GM13977 (cell line): ENCODE data around the gene LRRC47.

ENCODE experiments used
- DNase-seq: peaks from one replicate; pipeline ENCODE4 v3.0.0; 2012; ENCODE audit warnings: low spot score
- in situ Hi-C: fragments of 300-500 bp; cut with MboI; formaldehyde crosslinking; loops from one replicate; pipeline ENCODE4 v1.12.0; 2022; ENCODE audit warnings: low sequenced_read_pairs, low pct_unique_long_range_greater_than_20kb, mixed read lengths, inconsistent platforms; ENCODE audit not compliant: unreplicated experiment
- TF ChIP-seq, protein P1 (sequence below): IDR thresholded peaks from 2 replicates; pipeline ENCODE4 v1.5.1; 2012; ENCODE audit warnings: mild to moderate bottlenecking, control low read depth; ENCODE audit not compliant: insufficient read depth; ENCODE audit errors: extremely low read depth, missing control alignments

LRRC47 gene

DNA sequence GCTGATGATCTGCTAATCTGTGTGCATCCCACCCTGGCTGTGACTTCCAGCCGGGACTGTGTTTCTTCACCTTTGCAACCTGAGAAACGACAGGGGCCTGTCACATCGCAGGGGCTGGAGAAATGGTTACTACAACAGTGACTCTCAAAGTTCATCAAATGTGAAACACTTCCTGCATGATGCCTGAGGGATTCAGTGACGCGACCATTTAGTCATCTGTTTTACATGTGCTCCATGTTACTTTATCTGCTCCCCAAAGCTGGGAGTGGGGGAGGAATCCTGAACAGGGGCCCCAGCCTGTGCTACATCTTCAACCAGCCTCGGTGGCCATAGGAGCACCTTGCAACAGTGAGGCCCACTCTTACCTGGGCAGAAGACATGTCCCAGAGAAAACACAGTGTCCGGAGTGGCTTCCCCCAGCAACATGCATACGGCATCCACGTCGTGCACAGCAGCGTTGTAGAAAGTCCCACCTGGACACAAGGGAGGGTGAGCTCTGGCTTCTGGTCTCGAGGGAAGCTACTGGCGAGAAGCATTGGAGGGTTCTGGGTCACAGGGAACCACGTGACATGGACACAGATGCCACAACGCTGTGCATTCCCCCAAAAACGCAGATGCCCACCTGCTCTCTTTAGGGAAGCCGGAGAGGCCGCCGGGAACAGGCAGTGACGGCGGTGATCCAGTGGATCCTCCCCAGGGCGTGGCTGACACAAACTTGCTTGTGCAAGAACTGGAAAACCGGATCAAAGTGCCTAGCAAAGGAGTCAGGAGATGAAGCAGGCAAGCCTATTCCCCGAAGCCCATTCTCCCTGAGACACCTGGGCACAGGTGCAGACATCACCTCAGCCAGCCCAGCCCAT lies 53.6 kb downstream of the LRRC47 start:
- in situ Hi-C loops: no loop called here
- TF ChIP-seq, protein P1, sequence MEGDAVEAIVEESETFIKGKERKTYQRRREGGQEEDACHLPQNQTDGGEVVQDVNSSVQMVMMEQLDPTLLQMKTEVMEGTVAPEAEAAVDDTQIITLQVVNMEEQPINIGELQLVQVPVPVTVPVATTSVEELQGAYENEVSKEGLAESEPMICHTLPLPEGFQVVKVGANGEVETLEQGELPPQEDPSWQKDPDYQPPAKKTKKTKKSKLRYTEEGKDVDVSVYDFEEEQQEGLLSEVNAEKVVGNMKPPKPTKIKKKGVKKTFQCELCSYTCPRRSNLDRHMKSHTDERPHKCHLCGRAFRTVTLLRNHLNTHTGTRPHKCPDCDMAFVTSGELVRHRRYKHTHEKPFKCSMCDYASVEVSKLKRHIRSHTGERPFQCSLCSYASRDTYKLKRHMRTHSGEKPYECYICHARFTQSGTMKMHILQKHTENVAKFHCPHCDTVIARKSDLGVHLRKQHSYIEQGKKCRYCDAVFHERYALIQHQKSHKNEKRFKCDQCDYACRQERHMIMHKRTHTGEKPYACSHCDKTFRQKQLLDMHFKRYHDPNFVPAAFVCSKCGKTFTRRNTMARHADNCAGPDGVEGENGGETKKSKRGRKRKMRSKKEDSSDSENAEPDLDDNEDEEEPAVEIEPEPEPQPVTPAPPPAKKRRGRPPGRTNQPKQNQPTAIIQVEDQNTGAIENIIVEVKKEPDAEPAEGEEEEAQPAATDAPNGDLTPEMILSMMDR: no peak
- no peak for DNase-seq

DNA sequence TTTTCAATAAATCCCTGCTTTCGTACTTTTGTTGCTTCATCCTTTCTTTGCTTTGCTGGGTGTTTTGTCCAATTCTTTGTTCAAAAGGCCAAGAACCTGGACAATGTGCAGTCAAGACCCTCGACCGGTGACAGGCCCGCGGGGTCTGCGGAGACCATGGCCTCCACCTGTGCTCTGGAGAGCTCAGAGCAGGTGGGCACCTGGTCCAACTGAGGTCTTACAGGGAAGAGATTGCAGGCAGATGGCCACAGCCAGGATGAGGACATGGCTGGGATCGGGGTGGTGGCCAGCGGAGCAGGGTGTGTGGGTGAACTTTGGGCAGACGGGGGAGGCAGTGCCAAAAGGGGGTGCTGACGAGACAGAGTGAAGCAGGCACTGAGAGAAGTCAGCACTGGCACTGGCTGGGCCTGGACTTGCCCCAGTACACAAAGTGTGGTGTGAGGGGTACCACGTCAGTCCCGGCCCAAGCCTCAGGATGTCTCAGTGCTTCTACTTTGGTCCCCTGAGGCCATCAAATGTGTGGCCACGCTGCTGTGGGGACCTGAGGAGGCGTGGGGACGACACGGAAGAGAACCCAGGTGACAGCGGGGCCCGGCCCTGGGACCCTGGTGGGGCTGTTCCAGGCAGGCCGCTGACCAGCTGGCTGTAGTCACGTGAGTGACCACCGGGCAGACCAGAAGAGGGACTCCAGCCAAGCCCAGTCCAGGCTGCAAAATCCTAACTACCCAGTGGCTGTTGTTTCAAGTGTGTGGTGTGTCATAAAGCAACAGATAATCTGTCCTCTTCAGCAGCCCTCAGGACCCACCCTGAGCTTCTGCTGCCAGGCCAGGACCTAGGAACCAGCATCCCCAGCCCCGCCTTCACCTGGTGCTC lies 54.5 kb downstream of the LRRC47 start:
- DNase-seq: no peak

DNA sequence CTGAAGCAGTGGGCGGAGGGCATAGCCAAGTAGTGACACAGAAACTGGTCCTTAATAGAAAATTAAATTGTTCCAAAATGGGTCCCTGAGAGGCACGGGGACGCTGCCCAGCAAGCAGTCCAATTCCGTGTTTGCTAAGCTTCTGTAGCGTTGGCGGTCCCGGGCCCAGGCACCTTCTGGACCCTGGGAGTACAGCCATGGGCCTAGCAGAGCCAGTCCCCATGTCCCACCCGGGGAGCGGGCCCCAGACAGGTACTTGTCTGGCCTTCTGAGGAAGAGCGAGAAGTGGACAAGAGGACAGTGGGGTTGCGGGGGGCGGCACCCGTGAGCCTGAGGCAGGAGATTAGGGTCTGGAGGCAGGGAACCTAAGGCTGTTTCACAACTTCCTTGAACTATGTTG lies 55.5 kb downstream of the LRRC47 start:
- TF ChIP-seq, protein P1: no peak
- no peak for DNase-seq
- in situ Hi-C loops: no loop called here

More for the DNA sequence above, 54.5 kb downstream of the LRRC47 start:
- in situ Hi-C loops: no loop called here
- TF ChIP-seq, protein P1: no peak

DNA sequence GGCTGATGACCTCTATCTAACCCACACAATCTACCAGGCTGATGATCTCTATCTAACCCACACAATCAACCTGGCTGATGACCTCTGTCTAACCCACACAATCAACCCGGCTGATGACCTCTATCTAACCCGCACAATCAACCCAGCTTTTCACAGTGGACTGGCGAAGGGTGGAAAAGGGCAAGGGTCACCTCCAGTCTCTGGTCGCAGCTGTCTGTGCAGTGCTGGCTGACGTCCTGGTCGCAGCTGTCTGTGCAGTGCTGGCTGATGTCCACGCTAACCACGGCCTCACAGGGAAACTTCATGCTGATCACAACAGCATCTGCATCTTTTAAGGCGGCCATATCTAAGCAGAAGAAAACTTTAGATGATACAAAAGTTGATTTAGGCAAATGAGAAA lies 56.3 kb downstream of the LRRC47 start:
- in situ Hi-C loops: no loop called here
- no peak for DNase-seq
- TF ChIP-seq, protein P1: no peak

DNA sequence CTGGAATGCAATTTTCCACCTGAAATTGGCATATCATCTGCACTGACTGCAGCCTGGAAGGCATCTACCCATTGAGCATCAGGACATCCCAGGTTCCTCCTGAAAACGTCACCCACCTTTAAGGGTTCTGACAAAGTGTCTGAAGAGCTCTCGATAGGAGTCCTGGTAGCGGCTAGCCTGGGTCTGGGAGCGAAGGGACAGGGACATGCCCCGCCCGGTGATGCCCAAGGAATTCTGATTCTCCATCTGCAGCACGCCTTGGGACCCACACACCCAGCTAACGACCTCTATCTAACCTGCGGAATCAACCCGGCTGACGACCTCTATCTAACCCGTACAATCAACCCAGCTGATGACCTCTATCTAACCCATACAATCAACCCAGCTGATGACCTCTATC lies 57.4 kb downstream of the LRRC47 start:
- DNase-seq: no peak
- in situ Hi-C loops: no loop called here
- TF ChIP-seq, protein P1: no peak

DNA sequence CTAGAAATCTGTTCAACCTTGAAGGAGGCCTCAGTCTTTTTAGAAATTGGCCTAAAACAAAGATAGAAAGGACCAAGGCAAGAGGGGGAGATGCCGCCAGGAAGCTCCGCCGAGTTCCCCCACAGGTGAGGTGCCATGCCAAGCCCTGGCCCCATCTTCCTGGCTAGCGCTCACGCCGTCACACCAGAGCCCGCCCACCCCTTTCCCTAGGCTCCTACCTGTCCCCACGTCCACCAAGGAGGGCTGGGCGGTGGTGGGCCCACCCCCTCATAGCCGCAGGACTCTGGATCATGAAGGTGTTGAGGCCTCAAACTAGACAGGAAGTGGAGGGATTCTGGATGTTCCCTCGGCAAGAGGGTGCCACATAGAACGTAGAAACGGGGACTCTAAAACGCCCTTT lies 59.6 kb downstream of the LRRC47 start:
- no peak for DNase-seq
- TF ChIP-seq, protein P1: no peak
- in situ Hi-C loops: no loop called here
